Left lobe of liver (tissue), 2 donors: ENCODE data around the gene EBP. TPM values are rescaled to one million over a fixed set of nuclear protein-coding genes. Genes with fewer than 3 reads are reported as not detected.

Experiments used
- ATAC-seq: fragments of 200-7000 bp; cut with Tn5 transposase; one replicate; pipeline ENCODE4 v1.9.1; 2020; ENCODE audit warnings: mild to moderate bottlenecking, moderate library complexity
- DNase-seq: peaks from one replicate; pipeline ENCODE4 v3.0.0-alpha.2; 2020; ENCODE audit warnings: low spot score
- total RNA-seq: library from RNA; stranded (reverse); gene quantifications from one replicate; pipeline ENCODE4 v1.2.1, GENCODE V29; 2021
- donor health status: DM: no; HTN: no; CAD: no; lungs with moderate emphysema.
- donor health status: DM: no; HTN: yes; CAD: no.

EBP gene
- total RNA-seq, 1 donor from 2014 or later = 267 TPM

DNA sequence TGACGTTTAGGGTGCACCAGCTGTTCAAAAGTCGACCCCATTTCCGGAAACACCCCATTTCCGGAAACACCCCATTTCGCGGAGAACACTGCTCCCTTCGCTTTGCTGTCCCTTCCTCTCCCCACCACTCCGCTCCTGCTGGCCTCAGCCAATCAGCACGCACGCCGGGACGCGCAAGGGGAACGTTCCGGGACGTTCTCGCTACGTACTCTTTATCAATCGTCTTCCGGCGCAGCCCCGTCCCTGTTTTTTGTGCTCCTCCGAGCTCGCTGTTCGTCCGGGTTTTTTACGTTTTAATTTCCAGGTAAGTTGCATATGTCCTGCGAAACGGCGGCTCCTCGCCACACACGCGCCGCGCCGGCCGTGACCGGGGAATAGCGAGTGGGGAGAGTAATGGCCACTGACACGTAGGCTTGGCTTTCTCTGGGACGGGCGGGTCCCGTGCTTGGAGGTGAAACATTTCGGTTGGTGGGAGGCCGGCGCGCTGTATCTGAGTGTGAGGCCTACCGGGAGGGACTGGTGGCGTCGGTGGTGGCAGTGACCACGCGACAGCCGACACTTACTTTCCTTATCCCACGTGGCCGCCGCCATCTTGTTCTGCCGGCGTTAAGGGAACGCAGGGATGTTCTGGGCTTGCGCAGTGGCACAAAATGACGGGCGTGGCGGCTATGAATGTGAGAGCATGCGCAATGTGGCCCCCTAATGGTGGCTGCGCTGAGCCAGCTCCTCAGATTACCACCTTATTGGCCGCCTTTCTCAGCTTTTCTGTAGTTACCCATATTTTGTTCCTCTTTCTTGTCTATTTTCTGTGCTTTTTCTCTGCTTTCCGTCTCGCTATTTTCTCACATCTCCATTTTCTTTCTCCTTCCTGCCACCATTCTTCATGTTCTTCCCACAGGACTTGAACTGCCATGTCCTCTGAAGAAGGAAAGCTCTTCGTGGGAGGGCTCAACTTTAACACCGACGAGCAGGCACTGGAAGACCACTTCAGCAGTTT, 53.0 kb downstream of the EBP start, which contains the start of gene RBM3:
Gene RBM3, plus strand, starts transcription at position 215 of the 997 bp plus-strand sequence. Its CDS starts 697 bp downstream, at position 912.
- peak; percentile 98 for ATAC-seq

DNA sequence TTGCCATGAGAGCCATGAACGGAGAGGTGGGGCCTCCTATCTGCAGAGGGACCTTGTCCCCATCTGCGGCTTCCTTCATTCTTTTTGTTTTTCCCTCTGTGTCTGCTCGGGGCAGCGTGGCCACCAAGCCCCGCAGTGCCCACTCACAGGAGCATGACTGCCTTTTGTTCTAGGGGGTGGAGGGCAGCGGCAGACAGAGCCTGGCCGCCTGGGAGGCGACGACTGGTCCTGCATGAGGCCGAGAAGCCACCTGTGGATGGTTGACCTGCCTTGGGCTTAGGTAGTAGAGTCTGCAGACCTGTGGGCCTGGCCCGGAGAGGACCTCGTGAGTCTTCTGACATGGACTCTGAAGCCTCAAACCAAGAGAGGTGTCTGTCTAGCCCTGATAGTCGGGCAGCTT, 54.0 kb downstream of the EBP start:
- DNase-seq (no peak), ATAC-seq (no peak)

More for the DNA sequence above, 53.0 kb downstream of the EBP start, which contains the start of gene RBM3:
- DNase-seq = peak; percentile 90

DNA sequence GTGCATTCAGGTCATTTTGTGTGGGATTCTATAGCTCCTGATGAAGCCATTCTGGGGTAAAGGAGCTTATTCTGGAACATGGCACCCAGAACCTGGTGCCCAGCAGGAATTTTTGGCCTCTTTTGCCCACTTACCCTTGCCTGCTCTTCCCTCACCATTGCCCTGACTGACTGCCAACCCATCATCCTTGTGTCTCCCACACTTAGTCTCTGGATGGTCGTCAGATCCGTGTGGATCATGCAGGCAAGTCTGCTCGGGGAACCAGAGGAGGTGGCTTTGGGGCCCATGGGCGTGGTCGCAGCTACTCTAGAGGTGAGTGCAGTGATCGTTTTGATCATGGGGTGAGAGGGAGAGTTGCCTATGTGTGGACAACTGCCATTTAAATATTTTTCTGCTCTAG, 54.5 kb downstream of the EBP start:
- ATAC-seq = no peak

More for the DNA sequence above, 54.5 kb downstream of the EBP start:
- DNase-seq = no peak

Other genes with a start within 250 kb of the EBP start
- gene SSX3, start 165.1 kb upstream of the EBP start, total RNA-seq = not detected
- gene SSX4, start 138.3 kb upstream of the EBP start, total RNA-seq = not detected
- not detected for gene SSX4B, start 109.8 kb upstream of the EBP start, total RNA-seq
- 0.30 TPM for gene SLC38A5, start 51.5 kb upstream of the EBP start, total RNA-seq
- gene FTSJ1, start 45.6 kb upstream of the EBP start, total RNA-seq = 15.6 TPM
- 1.9 TPM for gene PORCN, start 12.8 kb upstream of the EBP start, total RNA-seq
- gene TBC1D25, start 17.9 kb downstream of the EBP start, total RNA-seq = 6.5 TPM
- gene RBM3, start 52.7 kb downstream of the EBP start, total RNA-seq = 20.6 TPM
- 86.7 TPM for gene WDR13, start 75.7 kb downstream of the EBP start, total RNA-seq
- 3.2 TPM for gene WAS, start 162.0 kb downstream of the EBP start, total RNA-seq
- 4.3 TPM for gene SUV39H1, start 174.9 kb downstream of the EBP start, total RNA-seq
- gene GLOD5, start 239.9 kb downstream of the EBP start, total RNA-seq = 3.1 TPM